ENCODE data around the gene DALRD3. TPM values are rescaled to one million over a fixed set of nuclear protein-coding genes. Genes with fewer than 3 reads are reported as not detected.
A peak's percentile ranks its signal among the peaks of the same experiment; 100 is the strongest.
"Not testable (repeated sequence)": the region's sequence is repeated elsewhere in the genome, so short reads cannot be mapped to it uniquely, and the experiment has no call there.

Gene DALRD3
- polyA plus RNA-seq, 4 donors: 22.0 to 31.4 (median 23.2) TPM

DNA sequence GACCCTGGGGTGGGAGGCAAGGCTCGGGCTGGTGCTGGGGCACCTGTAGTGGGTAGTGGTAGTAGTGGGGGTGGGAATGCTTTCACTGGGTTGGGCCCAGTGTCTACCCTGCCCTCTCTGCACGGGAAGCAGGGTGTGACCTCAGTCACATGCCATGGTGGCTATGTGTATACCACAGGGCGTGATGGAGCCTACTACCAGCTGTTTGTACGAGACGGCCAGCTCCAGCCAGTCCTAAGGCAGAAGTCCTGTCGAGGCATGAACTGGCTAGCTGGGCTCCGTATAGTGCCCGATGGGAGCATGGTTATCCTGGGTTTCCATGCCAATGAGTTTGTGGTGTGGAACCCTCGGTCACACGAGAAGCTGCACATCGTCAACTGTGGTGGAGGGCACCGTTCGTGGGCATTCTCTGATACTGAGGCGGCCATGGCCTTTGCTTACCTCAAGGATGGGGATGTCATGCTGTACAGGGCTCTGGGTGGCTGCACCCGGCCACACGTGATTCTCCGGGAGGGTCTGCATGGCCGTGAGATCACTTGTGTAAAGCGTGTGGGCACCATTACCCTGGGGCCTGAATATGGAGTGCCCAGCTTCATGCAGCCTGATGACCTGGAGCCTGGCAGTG lies 5.2 kb downstream of the DALRD3 start:
- Histone ChIP-seq H3K4me1 (ENCODE audit: control insufficient read depth in 3 of 3, insufficient read depth in 2 of 3, low read depth in 1 of 3, low read length in 2 of 3) (peaks cover 0 to 15% (median 5%) of the 10 kb centered on the region in 3 donors), H3K9me3 (ENCODE audit: control insufficient read depth in 2 of 2, insufficient read depth in 1 of 2, low read depth in 1 of 2, low read length in 1 of 2) (no peaks in the 10 kb centered on the region), H3K4me3 (ENCODE audit: low read depth in 1 of 3, low read length in 3 of 3) (no peak overlapping the region), H3K27ac (ENCODE audit: low read depth in 1 of 3, low read length in 2 of 3) (no peak overlapping the region), H3K36me3 (ENCODE audit: control insufficient read depth in 3 of 3, insufficient read depth in 2 of 3, low read depth in 1 of 3, low read length in 3 of 3) (peaks cover 12 to 79% (median 14%) of the 10 kb centered on the region in 3 donors), H3K27me3 (ENCODE audit: control insufficient read depth in 3 of 3, insufficient read depth in 3 of 3, low read length in 3 of 3) (no peaks in the 10 kb centered on the region)
- DNase-seq (no peak), FAIRE-seq (no peak)
- WGBS, 3 donors: 82 to 84% (median 82%) methylated on average over 19 of the region's 19 CpGs

DNA sequence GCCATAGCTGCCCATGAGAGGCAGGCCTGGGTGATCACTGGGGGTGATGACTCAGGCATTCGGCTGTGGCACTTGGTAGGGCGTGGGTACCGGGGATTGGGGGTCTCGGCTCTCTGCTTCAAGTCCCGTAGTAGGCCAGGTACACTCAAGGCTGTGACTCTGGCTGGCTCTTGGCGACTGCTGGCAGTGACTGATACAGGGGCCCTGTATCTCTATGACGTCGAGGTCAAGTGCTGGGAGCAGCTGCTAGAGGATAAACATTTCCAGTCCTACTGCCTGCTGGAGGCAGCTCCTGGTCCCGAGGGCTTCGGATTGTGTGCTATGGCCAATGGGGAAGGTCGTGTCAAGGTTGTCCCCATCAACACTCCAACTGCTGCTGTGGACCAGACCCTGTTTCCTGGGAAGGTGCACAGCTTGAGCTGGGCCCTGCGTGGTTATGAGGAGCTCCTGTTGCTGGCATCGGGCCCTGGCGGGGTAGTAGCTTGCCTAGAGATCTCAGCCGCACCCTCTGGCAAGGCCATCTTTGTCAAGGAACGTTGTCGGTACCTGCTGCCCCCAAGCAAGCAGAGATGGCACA lies 5.9 kb downstream of the DALRD3 start:
- WGBS, 3 donors: 66 to 77% (median 75%) methylated on average over 17 of the region's 17 CpGs
- H3K4me3 ChIP-seq (ENCODE audit: low read depth in 1 of 3, low read length in 3 of 3): no peak overlapping the region
- H3K27me3 ChIP-seq (ENCODE audit: control insufficient read depth in 3 of 3, insufficient read depth in 3 of 3, low read length in 3 of 3): no peaks in the 10 kb centered on the region
- H3K4me1 ChIP-seq (ENCODE audit: control insufficient read depth in 3 of 3, insufficient read depth in 2 of 3, low read depth in 1 of 3, low read length in 2 of 3): peaks cover 0 to 17% (median 4%) of the 10 kb centered on the region in 3 donors
- FAIRE-seq (no peak), DNase-seq (no peak)
- peaks cover 12 to 83% (median 14%) of the 10 kb centered on the region in 3 donors for H3K36me3 ChIP-seq (ENCODE audit: control insufficient read depth in 3 of 3, insufficient read depth in 2 of 3, low read depth in 1 of 3, low read length in 3 of 3)
- H3K27ac ChIP-seq (ENCODE audit: low read depth in 1 of 3, low read length in 2 of 3): no peak overlapping the region
- no peaks in the 10 kb centered on the region for H3K9me3 ChIP-seq (ENCODE audit: control insufficient read depth in 2 of 2, insufficient read depth in 1 of 2, low read depth in 1 of 2, low read length in 1 of 2)

DNA sequence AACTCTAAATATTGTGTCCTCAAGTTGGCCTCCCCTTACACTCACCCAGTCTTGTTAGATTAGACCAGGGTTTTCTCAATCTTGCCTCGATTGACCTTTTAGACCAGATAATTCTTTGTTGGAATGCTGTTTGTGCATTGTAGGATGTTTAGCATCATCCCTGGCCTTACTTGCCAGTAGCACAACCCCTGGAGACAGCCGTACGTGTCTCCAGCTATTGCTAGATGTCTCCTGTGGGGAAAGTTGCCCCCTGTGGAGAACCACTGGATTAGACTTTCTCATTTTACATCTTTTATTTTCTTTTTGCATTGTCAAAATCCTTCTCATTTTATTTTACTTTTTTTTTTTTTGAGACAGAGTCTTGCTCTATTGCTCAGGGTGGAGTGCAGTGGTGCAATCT lies 9.0 kb downstream of the DALRD3 start:
- no peak for FAIRE-seq
- no peaks in the 10 kb centered on the region for H3K9me3 ChIP-seq (ENCODE audit: control insufficient read depth in 2 of 2, insufficient read depth in 1 of 2, low read depth in 1 of 2, low read length in 1 of 2)
- no peaks in the 10 kb centered on the region for H3K27me3 ChIP-seq (ENCODE audit: control insufficient read depth in 3 of 3, insufficient read depth in 3 of 3, low read length in 3 of 3)
- DNase-seq: no peak
- WGBS, 3 donors: 74 to 80% (median 77%) methylated on average over 3 of the region's 3 CpGs
- H3K4me1 ChIP-seq (ENCODE audit: control insufficient read depth in 3 of 3, insufficient read depth in 2 of 3, low read depth in 1 of 3, low read length in 2 of 3): peaks cover 0 to 26% (median 0%) of the 10 kb centered on the region in 3 donors
- no peak overlapping the region for H3K27ac ChIP-seq (ENCODE audit: low read depth in 1 of 3, low read length in 2 of 3)
- no peak overlapping the region for H3K4me3 ChIP-seq (ENCODE audit: low read depth in 1 of 3, low read length in 3 of 3)
- H3K36me3 ChIP-seq (ENCODE audit: control insufficient read depth in 3 of 3, insufficient read depth in 2 of 3, low read depth in 1 of 3, low read length in 3 of 3): peaks cover 0 to 70% (median 4%) of the 10 kb centered on the region in 3 donors

DNA sequence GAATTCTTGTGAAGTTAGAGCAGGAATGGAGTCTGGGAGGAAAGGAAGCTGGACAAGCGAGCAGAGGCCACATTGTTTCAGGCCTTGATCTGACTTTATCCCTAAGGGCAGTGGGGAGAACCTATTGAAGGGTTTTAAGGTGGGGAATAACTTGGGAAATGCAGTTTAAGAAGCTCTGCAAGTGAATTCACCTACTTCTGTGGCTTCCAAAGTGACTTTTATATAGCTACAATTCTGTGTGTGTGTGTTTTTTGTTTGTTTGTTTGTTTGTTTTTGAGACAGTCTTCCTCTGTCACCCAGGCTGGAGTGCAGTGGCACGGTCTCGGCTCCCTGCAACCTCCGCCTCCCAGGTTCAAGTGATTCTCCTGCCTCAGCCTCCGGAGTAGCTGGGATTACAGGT lies 9.8 kb downstream of the DALRD3 start:
- FAIRE-seq; H3K27me3 ChIP-seq (ENCODE audit: control insufficient read depth in 3 of 3, insufficient read depth in 3 of 3, low read length in 3 of 3); H3K9me3 ChIP-seq (ENCODE audit: control insufficient read depth in 2 of 2, insufficient read depth in 1 of 2, low read depth in 1 of 2, low read length in 1 of 2); DNase-seq: not testable (repeated sequence)
- Histone ChIP-seq H3K4me1 (ENCODE audit: control insufficient read depth in 3 of 3, insufficient read depth in 2 of 3, low read depth in 1 of 3, low read length in 2 of 3) (peaks cover 0 to 26% (median 0%) of the 10 kb centered on the region in 3 donors), H3K27ac (ENCODE audit: low read depth in 1 of 3, low read length in 2 of 3) (peak overlapping the region; percentile 46 to 95 (median 53)), H3K4me3 (ENCODE audit: low read depth in 1 of 3, low read length in 3 of 3) (peak overlapping the region in 2 of 3 donors; percentile 72 to 92), H3K36me3 (ENCODE audit: control insufficient read depth in 3 of 3, insufficient read depth in 2 of 3, low read depth in 1 of 3, low read length in 3 of 3) (peaks cover 0 to 68% (median 2%) of the 10 kb centered on the region in 3 donors)
- WGBS, 3 donors: 84 to 92% (median 87%) methylated on average over 5 of the region's 5 CpGs

DNA sequence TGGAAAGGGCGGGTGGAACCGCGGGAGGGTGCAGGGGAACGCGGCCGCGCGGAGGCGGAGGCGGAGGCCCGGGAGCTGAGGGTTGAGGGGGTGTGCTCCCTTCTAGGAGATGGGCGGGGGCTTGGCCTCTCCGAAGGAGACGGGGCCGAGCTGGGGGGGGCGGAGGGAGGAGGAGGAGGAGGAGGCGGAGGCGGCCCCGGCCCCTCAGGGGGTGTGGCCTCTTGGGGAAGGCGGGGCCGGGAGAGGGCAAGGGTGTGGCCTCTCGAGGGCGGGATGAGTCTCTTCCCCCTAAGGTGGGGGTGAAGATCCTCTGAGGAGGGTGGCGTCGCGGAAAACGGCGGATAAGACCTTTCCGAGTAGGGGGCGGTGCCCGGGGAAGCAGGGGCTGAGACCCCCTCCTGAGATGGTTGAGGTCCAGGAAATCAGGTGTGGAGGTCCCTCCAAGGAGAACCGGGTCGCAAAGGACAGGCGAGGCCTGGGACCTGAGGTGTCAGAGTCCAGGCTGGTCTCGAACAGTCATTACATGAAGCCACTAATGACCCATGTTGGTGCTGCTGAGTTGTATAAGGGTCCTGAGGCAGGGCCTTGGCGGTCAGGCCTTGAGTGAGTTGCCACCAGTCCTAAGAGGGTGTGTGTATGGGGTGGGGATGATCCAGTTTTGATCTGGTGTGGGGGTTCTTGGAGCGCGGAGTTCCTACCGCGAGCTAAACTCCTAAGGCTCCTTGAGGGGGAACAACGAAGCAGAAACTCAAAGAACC lies 10.4 kb downstream of the DALRD3 start:
- 10 to 17% (median 12%) methylated on average over 31 to 41 of the region's 41 CpGs for WGBS, 3 donors
- no peak for FAIRE-seq
- DNase-seq: peak; percentile 92 to 93
- Histone ChIP-seq H3K27ac (ENCODE audit: low read depth in 1 of 3, low read length in 2 of 3) (peak overlapping the region; percentile 94 to 96 (median 95)), H3K36me3 (ENCODE audit: control insufficient read depth in 3 of 3, insufficient read depth in 2 of 3, low read depth in 1 of 3, low read length in 3 of 3) (peaks cover 0 to 68% (median 2%) of the 10 kb centered on the region in 3 donors), H3K4me3 (ENCODE audit: low read depth in 1 of 3, low read length in 3 of 3) (peak overlapping the region; percentile 58 to 92 (median 72)), H3K4me1 (ENCODE audit: control insufficient read depth in 3 of 3, insufficient read depth in 2 of 3, low read depth in 1 of 3, low read length in 2 of 3) (peaks cover 0 to 26% (median 0%) of the 10 kb centered on the region in 3 donors), H3K9me3 (ENCODE audit: control insufficient read depth in 2 of 2, insufficient read depth in 1 of 2, low read depth in 1 of 2, low read length in 1 of 2) (no peaks in the 10 kb centered on the region), H3K27me3 (ENCODE audit: control insufficient read depth in 3 of 3, insufficient read depth in 3 of 3, low read length in 3 of 3) (no peaks in the 10 kb centered on the region)

DNA sequence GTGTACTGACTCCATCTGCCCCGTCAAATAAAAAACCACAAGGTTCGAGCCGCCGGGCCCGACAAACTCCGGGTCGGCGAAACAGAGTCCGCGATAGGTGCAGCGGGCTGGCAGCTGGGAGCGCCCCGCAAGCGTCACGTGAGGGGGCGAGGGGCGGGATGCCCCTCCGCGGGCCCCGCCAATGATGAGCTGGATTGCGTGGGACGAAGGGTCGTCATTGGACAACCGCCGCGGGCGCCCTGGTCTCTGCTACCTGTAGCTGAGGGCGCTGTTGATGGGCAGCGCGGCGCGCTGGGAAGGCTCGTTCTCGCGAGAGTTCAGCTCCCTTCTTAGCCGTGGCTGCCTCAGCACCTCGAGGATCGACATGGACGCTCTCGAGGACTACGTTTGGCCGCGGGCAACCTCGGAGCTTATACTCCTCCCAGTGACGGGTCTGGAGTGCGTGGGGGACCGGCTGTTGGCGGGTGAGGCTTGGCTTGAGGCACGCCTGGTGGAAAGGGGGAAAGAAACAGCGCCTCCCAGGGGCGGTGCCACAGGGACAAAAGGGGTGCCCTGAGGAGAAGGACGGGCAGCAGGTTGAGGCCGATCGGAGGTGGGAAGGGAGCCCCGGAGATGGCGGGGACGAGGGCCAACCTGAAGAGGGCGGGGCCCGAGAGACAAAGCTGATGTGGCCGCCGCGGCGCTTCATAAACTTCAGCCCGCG lies 11.2 kb downstream of the DALRD3 start, which contains the start of gene WDR6:
TSS of gene WDR6 (plus strand) at position 324 of the 703 bp plus-strand sequence. CDS start at position 365, 41 bp downstream.
- peak within 1 kb of the TSS; percentile 94 to 96 (median 95) for H3K27ac ChIP-seq (ENCODE audit: low read depth in 1 of 3, low read length in 2 of 3)
- peaks cover 0 to 26% (median 0%) of the 10 kb centered on the region in 3 donors for H3K4me1 ChIP-seq (ENCODE audit: control insufficient read depth in 3 of 3, insufficient read depth in 2 of 3, low read depth in 1 of 3, low read length in 2 of 3)
- H3K27me3 ChIP-seq (ENCODE audit: control insufficient read depth in 3 of 3, insufficient read depth in 3 of 3, low read length in 3 of 3): no peaks in the 10 kb centered on the region
- FAIRE-seq: no peak
- H3K4me3 ChIP-seq (ENCODE audit: low read depth in 1 of 3, low read length in 3 of 3): peak within 1 kb of the TSS; percentile 63 to 92 (median 72)
- H3K36me3 ChIP-seq (ENCODE audit: control insufficient read depth in 3 of 3, insufficient read depth in 2 of 3, low read depth in 1 of 3, low read length in 3 of 3): peaks cover 0 to 68% (median 2%) of the 10 kb centered on the region in 3 donors
- DNase-seq: peak; percentile 97 to 99
- 0% methylated on average over 58 to 65 of the region's 65 CpGs for WGBS, 3 donors
- H3K9me3 ChIP-seq (ENCODE audit: control insufficient read depth in 2 of 2, insufficient read depth in 1 of 2, low read depth in 1 of 2, low read length in 1 of 2): no peaks in the 10 kb centered on the region

DNA sequence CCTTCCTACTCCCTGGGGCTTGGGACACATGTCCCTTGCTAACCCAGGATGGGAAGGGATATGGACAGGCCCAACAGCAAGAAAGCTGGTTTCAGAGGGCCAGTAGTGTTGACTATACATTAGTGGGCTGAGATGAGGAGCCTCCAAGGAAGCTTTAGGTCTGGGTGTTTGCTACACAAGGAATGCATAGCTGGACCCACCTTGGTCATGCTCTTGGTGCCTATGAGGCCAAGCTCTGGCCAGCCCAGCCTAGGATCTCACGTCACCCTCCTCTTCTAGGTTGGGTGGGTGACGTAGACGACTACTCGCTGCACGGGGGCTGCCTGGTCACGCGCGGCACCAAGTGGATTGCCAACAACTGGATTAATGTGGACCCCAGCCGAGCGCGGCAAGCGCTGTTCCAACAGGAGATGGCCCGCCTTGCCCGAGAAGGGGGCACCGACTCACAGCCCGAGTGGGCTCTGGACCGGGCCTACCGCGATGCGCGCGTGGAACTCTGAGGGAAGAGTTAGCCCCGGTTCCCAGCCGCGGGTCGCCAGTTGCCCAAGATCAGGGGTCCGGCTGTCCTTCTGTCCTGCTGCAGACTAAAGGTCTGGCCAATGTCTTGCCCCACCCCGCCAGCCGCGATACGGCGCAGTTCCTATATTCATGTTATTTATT lies 11.8 kb downstream of the DALRD3 start:
- Histone ChIP-seq H3K4me1 (ENCODE audit: control insufficient read depth in 3 of 3, insufficient read depth in 2 of 3, low read depth in 1 of 3, low read length in 2 of 3) (peaks cover 0 to 29% (median 0%) of the 10 kb centered on the region in 3 donors), H3K4me3 (ENCODE audit: low read depth in 1 of 3, low read length in 3 of 3) (peak overlapping the region; percentile 63 to 92 (median 72)), H3K9me3 (ENCODE audit: control insufficient read depth in 2 of 2, insufficient read depth in 1 of 2, low read depth in 1 of 2, low read length in 1 of 2) (no peaks in the 10 kb centered on the region), H3K36me3 (ENCODE audit: control insufficient read depth in 3 of 3, insufficient read depth in 2 of 3, low read depth in 1 of 3, low read length in 3 of 3) (peaks cover 0 to 68% (median 0%) of the 10 kb centered on the region in 3 donors), H3K27ac (ENCODE audit: low read depth in 1 of 3, low read length in 2 of 3) (peak overlapping the region; percentile 46 to 96 (median 95)), H3K27me3 (ENCODE audit: control insufficient read depth in 3 of 3, insufficient read depth in 3 of 3, low read length in 3 of 3) (no peaks in the 10 kb centered on the region)
- WGBS, 3 donors: 2 to 6% (median 4%) methylated on average over 32 of the region's 32 CpGs
- FAIRE-seq (no peak), DNase-seq (peak; percentile 18 to 62)

All from small intestine (tissue), 7 donors.